CD4-positive, alpha-beta T cell treated with Interleukin-10 for 1 hour (primary cell): ENCODE data around the gene SFRP5.

Source experiments
- DNase-seq: peaks from one replicate; pipeline ENCODE4 v3.0.0-alpha.2; 2020

Gene SFRP5

DNA sequence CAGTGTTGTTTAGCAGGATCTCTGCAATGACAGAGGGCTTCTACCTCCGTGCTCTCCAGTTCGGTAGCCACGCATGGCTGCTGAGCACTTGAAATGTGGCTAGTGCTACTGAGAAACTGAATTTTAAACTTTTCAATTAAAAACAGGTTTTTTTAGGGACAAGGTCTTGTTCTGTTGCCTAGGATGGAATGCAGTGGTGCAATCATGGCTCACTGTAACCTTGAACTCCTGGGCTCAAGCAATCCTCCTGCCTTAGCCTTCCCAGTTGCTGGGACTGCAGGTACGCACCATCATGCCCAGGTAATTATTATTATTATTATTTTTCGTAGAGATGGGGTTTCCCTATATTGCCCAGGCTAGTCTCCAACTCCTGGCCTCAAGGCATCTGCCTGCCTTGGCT, 13.4 kb upstream of the SFRP5 start:
- DNase-seq: no peak

DNA sequence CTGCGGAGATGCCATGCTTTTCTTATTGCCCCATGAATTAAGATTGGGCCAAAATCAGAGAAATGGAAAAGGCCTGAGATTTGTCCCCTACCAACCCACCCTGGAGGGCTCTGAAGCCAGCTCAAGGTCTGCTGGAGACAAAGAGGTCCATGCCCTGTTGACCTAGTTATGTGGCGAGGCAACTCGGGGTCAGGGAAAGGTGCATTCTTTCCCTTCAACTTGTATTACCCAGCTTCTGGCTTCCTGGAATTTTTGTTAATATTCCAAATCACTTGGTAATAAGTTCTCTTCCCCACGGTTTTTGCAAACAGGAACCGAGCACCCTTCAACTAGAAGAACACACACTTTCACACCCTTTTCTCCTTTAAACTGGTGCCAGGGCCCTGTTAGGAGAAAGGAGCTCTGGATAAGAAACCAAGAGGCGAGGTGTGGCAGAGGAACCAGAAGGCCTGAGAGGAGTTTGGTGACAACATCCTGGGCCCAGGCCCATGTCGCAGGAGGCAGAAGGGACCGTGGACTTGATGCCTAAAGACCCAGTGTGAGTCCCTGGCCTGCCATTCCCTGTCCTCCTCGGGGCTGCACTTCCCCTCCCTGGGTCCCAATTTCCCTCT, 12.5 kb upstream of the SFRP5 start:
- no peak for DNase-seq

DNA sequence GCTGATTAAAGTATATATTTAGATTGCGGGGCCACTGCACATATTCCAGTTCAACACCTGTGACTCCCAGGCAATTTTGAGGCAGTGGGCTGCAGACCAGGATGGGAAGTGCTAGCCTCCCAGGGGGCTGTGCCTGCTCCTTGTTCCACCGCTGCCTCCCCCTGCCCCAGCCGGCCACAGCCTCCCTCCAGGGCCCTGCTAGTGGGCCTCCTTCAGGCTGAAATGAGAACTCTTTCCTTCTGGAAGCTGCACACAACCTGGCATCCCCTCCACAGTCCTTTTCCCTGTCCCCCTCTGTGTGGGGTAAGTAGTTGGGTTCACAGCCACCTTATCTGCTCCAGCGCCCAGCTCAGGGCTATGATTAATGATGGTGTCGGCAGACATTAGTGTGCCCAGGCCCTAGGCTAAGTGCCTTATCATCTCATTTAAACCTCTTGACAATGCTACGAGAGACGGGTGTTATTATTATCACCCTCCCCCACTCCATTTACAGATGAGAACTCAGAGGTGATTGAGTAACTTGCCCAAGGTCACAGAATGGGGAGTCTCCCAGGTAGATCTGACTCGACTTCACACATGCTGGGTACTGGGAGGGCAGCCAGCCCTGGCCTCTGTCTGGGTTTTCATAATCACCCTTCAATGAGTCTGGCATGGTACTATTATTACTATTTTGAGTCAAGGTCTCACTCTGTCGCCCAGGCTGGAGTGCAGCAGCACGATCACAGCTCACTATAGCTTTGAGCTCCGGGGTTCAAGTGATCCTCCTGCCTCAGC, 10.8 kb upstream of the SFRP5 start:
- DNase-seq: no peak

GRCh38 chr10:97781618-97782331, 10.0 kb upstream of the SFRP5 start:
- peak; percentile 31 for DNase-seq

DNA sequence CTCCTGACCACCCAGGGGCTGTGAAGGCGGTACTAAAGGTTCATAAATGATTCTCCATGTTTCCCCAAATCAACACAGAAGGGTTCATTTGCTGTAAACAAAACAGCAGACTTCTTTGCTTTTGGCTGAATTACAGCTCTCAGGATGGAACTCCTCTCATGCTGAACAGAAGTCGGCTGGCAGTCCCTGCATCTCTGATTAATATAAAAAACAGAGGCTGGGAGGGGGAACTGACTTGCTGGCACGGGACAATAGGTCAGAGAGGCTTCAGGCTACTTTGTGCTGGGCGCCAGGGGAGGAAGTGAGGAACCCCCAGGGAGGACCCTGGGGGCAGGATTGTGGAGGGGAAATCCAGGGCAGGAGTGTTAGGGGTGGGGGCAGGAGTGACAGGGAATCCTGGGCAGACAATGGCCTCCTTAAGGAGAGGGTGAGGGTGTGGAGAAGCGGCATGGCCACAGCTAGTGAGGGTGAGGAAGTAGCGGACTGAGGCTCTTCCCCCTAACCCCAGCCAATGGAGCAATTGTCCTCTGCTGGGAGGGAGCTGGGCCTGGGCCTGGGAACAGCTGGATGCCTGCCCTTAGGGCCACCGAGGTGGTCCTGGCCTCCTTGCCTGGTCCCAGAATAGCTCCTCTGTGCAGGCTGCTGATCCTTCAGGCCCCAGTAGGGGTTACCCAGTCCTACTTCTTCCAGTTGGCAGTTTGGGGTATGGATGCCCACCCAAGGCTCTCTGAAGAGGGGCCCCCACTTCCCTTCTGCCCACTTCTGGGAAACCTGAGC, 9.2 kb upstream of the SFRP5 start:
- DNase-seq: no peak

DNA sequence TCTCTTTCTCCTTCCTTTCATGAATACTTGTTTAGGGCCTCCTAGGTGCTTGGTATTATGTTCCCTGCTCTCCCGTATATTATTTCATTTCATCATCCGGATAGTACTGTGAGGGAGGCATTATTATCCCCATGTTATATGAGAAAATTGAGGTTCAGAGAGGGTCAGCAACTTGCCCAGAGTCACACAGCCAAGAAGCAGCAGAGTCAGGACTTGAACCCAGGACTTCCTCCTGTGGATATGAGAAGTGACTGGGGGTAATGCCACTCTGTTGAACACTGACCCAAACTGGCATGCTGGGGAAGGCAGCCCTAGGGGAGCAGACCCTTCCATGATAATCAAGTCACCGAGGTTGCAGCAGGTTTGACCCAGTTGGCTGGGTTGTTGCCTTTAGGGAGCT, 8.2 kb upstream of the SFRP5 start:
- DNase-seq: no peak

- no peak for DNase-seq
Measured at GRCh38 chr10:97779492-97779891, 7.7 kb upstream of the SFRP5 start.

GRCh38 chr10:97778452-97779302, 6.9 kb upstream of the SFRP5 start:
- DNase-seq: no peak

GRCh38 chr10:97777143-97777542, 5.3 kb upstream of the SFRP5 start:
- no peak for DNase-seq

- no peak for DNase-seq
Measured at GRCh38 chr10:97774811-97775294, 3.1 kb upstream of the SFRP5 start.

DNA sequence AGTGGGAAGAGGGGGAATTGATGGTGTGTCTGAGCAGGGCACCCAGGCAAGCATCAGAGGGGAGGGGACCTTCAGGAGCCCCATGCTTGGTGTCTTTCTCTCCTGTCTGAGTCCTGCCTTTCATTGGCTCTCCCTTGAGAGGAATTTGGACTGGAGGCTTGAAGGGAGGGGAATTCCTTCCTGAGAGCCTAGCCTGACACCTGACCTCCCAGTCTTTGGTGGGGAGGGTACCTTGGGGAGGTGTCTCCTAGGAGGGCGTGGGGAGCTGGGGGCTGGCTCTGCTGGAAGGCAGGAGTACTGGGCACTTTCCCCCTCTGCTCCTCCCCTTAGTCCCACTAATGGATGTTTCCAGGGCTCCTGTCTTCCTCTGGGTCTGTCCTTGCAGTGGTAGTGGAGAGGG, 1.3 kb upstream of the SFRP5 start:
- DNase-seq: no peak

GRCh38 chr10:97771055-97771891, 526 bp downstream of the SFRP5 start:
- DNase-seq: no peak

GRCh38 chr10:97770255-97770654, 1.5 kb downstream of the SFRP5 start:
- DNase-seq: no peak

DNA sequence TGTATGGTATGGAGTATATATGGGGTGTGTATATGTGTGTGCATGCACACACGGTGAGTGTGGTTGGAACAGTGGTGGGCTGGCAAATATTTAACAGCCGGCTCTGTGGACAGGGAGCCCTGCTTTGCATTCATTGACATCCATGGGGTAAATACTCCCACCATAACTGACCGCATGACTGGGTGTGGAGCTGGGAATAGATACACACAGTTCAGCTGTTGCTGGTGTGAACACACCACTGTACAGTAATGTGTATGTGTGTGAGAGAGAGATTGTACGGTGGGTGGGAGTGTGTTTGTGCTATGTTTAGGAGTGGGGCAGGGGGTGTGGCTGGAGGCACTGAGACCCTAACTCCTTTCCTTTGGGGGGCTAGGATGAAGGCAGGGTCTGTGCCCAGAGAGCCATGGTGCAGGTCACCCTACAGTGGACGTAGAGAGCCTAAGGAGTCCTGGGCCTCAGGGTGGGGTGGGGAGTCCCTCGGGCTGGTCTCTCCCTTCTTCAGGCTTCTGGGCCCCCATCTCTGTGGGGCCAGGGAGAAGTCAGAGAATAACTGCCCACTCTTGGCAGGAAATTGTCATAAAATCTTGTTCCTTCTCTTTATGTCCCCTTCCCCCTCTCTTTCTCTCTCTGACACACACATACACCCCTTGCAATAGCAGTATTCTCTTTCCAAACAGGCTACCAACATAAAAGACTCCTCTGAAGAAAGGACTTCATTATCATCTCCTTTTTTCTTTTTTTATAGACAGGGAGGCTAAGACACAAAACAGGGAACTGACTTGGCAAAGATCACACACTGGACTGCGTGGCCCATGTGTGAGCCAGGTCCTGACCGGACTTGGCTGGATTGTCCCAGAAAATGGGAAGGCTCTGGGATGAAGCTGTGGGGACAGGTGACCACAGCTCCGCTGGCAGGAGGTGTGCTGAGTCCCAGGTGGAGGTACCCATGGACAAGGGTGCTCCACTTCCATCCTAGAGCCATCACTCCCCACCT, 3.2 kb downstream of the SFRP5 start:
- DNase-seq: no peak

- no peak for DNase-seq
Measured at GRCh38 chr10:97766996-97767924, 4.5 kb downstream of the SFRP5 start.

DNA sequence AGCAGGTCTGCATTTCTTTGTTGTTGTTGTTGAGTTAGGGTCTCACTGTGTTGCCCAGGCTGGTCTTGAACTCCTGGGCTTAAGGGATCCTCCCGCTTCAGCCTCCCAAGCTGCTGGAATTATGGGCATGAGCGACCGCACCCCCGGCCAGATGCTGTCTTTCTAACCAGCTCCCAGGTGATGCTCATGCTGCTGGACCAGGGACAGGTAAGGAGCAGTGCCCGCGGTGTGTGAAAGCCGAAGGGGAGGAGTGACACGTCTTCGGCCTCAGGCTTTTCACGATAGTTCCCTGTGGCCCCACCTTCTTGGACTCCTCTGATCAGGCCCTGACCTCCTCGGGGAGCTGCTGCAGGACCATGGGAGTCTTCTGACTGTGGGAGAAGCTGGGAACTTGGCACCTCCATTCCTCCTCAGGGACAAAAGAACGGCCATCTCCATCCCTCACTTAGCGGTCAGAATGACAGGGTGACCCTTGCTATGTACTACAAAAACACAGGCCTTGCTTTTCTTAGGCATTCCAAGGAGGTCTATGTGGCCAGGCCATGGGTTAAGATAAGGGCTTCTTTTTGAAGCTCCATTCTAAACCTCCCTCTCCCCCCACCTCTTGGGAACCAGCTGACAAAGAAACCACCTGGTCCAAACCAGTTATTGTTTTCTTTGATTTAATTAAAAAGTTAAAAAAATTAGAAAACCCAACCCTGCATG, 5.5 kb downstream of the SFRP5 start:
- DNase-seq: no peak

DNA sequence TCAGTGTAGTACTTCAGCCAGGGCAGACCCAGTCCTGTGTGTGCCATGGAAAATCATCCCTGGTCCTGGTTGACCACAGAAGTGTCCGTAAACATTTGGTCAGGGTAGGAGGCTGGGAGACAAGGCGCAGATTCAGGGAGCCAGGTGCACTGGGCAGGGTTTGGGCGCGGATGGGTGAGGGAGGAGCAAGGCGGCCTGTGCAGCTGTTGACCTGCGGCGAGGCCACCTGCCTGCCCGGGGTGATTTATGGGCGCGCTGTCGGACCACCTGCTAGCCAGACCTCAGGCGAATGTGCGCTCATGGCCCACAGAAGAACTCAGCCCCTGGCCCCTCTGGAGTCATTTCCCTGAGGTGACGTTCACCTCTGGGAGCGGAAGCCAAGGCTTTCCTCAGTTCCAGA, 6.6 kb downstream of the SFRP5 start:
- no peak for DNase-seq

DNA sequence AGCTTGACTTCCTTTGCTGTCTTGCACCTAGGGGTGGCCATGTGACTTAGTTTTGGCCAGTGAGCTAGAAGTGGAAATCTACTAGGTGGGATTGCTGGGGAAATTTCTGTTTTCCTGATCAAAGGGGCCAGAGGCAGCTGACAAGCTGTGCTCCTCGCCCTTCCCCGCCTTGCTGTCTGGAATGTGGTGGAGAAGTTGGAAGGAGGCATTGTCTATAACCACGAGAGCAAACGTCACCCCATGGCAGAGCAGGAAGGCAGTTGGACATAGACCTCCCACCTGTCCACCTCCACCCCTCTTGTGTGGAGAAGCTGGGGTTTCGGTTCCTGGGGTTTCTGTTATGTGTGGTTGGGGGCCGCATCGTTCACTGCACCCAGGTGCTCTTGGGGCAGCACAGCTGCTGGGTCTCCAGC, 7.3 kb downstream of the SFRP5 start:
- no peak for DNase-seq
